HEK293 (cell line): ENCODE measurements around the gene TRIM26.

Experiments
- ATF2 ChIP-seq: fragments of 450-650 bp; formaldehyde crosslinking; IDR thresholded peaks from 2 replicates; pipeline ENCODE4 v1.5.1; 2016; ENCODE audit warnings: missing biosample characterization, missing genetic modification characterization, low read depth
- CTCF ChIP-seq: fragments of 450-650 bp; formaldehyde crosslinking; IDR thresholded peaks from 2 replicates; pipeline ENCODE4 v1.5.1; 2016; ENCODE audit warnings: missing biosample characterization, missing genetic modification characterization
- OSR2 ChIP-seq: fragments of 450-650 bp; formaldehyde crosslinking; IDR thresholded peaks from 2 replicates; pipeline ENCODE4 v1.5.1; 2016; ENCODE audit warnings: missing biosample characterization, missing genetic modification characterization
- PBX3 ChIP-seq: sonication (generic); formaldehyde crosslinking; IDR thresholded peaks from 2 replicates; pipeline ENCODE4 v1.8.1; 2022; ENCODE audit warnings: mild to moderate bottlenecking, moderate library complexity, missing genetic modification reagents
- TCF7L2 ChIP-seq: IDR thresholded peaks from 2 replicates; pipeline ENCODE4 v1.6.1; 2011; ENCODE audit warnings: low read depth, mild to moderate bottlenecking, inconsistent platforms, low read length, moderate library complexity, borderline replicate concordance
- YY1 ChIP-seq: fragments of 450-650 bp; formaldehyde crosslinking; IDR thresholded peaks from 2 replicates; pipeline ENCODE4 v1.5.1; 2018; ENCODE audit warnings: missing biosample characterization, missing genetic modification characterization
- ZBTB44 ChIP-seq: fragments of 450-650 bp; IDR thresholded peaks from 2 replicates; pipeline ENCODE4 v1.5.1; 2018; ENCODE audit warnings: missing biosample characterization, mild to moderate bottlenecking, missing genetic modification characterization
- ZFP41 ChIP-seq: fragments of 450-650 bp; formaldehyde crosslinking; IDR thresholded peaks from 2 replicates; pipeline ENCODE4 v1.5.1; 2016; ENCODE audit warnings: missing biosample characterization, missing genetic modification characterization, borderline replicate concordance
- ZNF692 ChIP-seq: fragments of 450-650 bp; formaldehyde crosslinking; IDR thresholded peaks from 2 replicates; pipeline ENCODE4 v1.5.1; 2016; ENCODE audit warnings: missing biosample characterization, missing genetic modification characterization
- ZNF707 ChIP-seq: fragments of 450-650 bp; formaldehyde crosslinking; IDR thresholded peaks from 2 replicates; pipeline ENCODE4 v1.5.1; 2016; ENCODE audit warnings: missing biosample characterization, missing genetic modification characterization
- ZNF747 ChIP-seq: fragments of 450-650 bp; formaldehyde crosslinking; IDR thresholded peaks from 2 replicates; pipeline ENCODE4 v1.5.1; 2016; ENCODE audit warnings: missing biosample characterization, missing genetic modification characterization
- ZSCAN18 ChIP-seq: fragments of 450-650 bp; formaldehyde crosslinking; IDR thresholded peaks from 2 replicates; pipeline ENCODE4 v1.5.1; 2016; ENCODE audit warnings: missing biosample characterization, missing genetic modification characterization

GRCh38 chr6:30198166-30199084 is 14.8 kb downstream of the TRIM26 start:
- TF ChIP-seq OSR2 (tag by site-specific recombination): no peak
- no peak for TF ChIP-seq CTCF
- TF ChIP-seq ZSCAN18 (tag by site-specific recombination): no peak
- no peak for TF ChIP-seq ATF2
- no peak for TF ChIP-seq PBX3 (CRISPR knock-in tag)
- no peak for TF ChIP-seq ZNF707 (tag by site-specific recombination)
- TF ChIP-seq YY1 (tag by site-specific recombination): no peak
- TF ChIP-seq ZNF747 (tag by site-specific recombination): no peak
- TF ChIP-seq ZBTB44 (tag by site-specific recombination): no peak
- no peak for TF ChIP-seq ZFP41
- TF ChIP-seq TCF7L2: no peak
- TF ChIP-seq ZNF692 (tag by site-specific recombination): no peak
